SK-N-SH treated with all-trans-retinoic acid at 6 μM for 48 hours (cell line): Measurements from ENCODE around the gene ACBD6.
A peak's percentile ranks its signal among the peaks of the same experiment; 100 is the strongest.

Experiments
- ATAC-seq: fragments of 200-7000 bp; cut with Tn5 transposase; 3 replicates; pipeline ENCODE4 v1.9.1; 2020; ENCODE audit warnings: mild to moderate bottlenecking, moderate library complexity
- ARNTL ChIP-seq: fragments of 450-650 bp; formaldehyde crosslinking; IDR thresholded peaks from 2 replicates; pipeline ENCODE4 v1.5.0; 2020; ENCODE audit warnings: low read depth, mild to moderate bottlenecking, moderate library complexity, borderline replicate concordance
- BACH2 ChIP-seq: fragments of 250-450 bp; sonication (Bioruptor Pico); IDR thresholded peaks from 2 replicates; pipeline ENCODE4 v1.9.0; 2021; ENCODE audit warnings: mild to moderate bottlenecking, borderline replicate concordance
- CSDC2 ChIP-seq: fragments of 250-450 bp; sonication (Bioruptor Pico); IDR thresholded peaks from 2 replicates; pipeline ENCODE4 v1.5.0; 2020; ENCODE audit warnings: mild to moderate bottlenecking, moderate library complexity
- GLIS3 ChIP-seq: fragments of 250-450 bp; sonication (Bioruptor Pico); IDR thresholded peaks from 2 replicates; pipeline ENCODE4 v1.5.0; 2020; ENCODE audit warnings: mild to moderate bottlenecking, moderate library complexity
- ISL1 ChIP-seq: fragments of 250-450 bp; sonication (Bioruptor Pico); IDR thresholded peaks from 2 replicates; pipeline ENCODE4 v2.1.2; 2022; ENCODE audit warnings: mild to moderate bottlenecking, moderate library complexity
- OSR1 ChIP-seq: fragments of 250-450 bp; sonication (Bioruptor Pico); IDR thresholded peaks from 2 replicates; pipeline ENCODE4 v1.8.0; 2022; ENCODE audit warnings: moderate library complexity, mild to moderate bottlenecking, inconsistent platforms
- PATZ1 ChIP-seq: fragments of 250-450 bp; sonication (Bioruptor Pico); IDR thresholded peaks from 2 replicates; pipeline ENCODE4 v1.8.0; 2020; ENCODE audit warnings: mild to moderate bottlenecking, moderate library complexity, borderline replicate concordance
- POU6F1 ChIP-seq: fragments of 250-450 bp; sonication (Bioruptor Pico); IDR thresholded peaks from 2 replicates; pipeline ENCODE4 v1.8.0; 2021; ENCODE audit warnings: low read depth, mild to moderate bottlenecking, moderate library complexity, borderline replicate concordance
- PPARA ChIP-seq: fragments of 250-450 bp; sonication (Bioruptor Pico); IDR thresholded peaks from 2 replicates; pipeline ENCODE4 v1.5.0; 2020; ENCODE audit warnings: mild to moderate bottlenecking, borderline replicate concordance
- RARB ChIP-seq: fragments of 250-450 bp; sonication (Bioruptor Pico); IDR thresholded peaks from 2 replicates; pipeline ENCODE4 v1.8.0; 2021; ENCODE audit warnings: mild to moderate bottlenecking, moderate library complexity
- TCF4 ChIP-seq: fragments of 250-450 bp; sonication (Bioruptor Pico); IDR thresholded peaks from 2 replicates; pipeline ENCODE4 v1.8.0; 2021; ENCODE audit warnings: mild to moderate bottlenecking, moderate library complexity, borderline replicate concordance
- TOX ChIP-seq: fragments of 250-450 bp; sonication (Bioruptor Pico); IDR thresholded peaks from 2 replicates; pipeline ENCODE4 v1.8.0; 2021; ENCODE audit warnings: mild to moderate bottlenecking, moderate library complexity, borderline replicate concordance
- TSHZ2 ChIP-seq: fragments of 250-450 bp; sonication (Bioruptor Pico); IDR thresholded peaks from 2 replicates; pipeline ENCODE4 v1.5.0; 2020; ENCODE audit warnings: mild to moderate bottlenecking, moderate library complexity
- ZC3H10 ChIP-seq: fragments of 250-450 bp; sonication (Bioruptor Pico); IDR thresholded peaks from 2 replicates; pipeline ENCODE4 v1.5.1; 2021; ENCODE audit warnings: mild to moderate bottlenecking, moderate library complexity
- ZFP3 ChIP-seq: fragments of 250-450 bp; sonication (Bioruptor Pico); IDR thresholded peaks from 2 replicates; pipeline ENCODE4 v1.5.0; 2020; ENCODE audit warnings: mild to moderate bottlenecking, moderate library complexity
- ZFP30 ChIP-seq: fragments of 450-650 bp; formaldehyde crosslinking; IDR thresholded peaks from 2 replicates; pipeline ENCODE4 v1.5.0; 2022; ENCODE audit warnings: mild to moderate bottlenecking, moderate library complexity
- ZNF565 ChIP-seq: fragments of 450-650 bp; formaldehyde crosslinking; conservative IDR thresholded peaks from 2 replicates; pipeline ENCODE4 v1.5.0; 2020; ENCODE audit warnings: low read depth, mild to moderate bottlenecking, moderate library complexity
- ZNF70 ChIP-seq: fragments of 450-650 bp; formaldehyde crosslinking; IDR thresholded peaks from 2 replicates; pipeline ENCODE4 v1.5.0; 2020; ENCODE audit warnings: mild to moderate bottlenecking, moderate library complexity
- ZNF8 ChIP-seq: fragments of 450-650 bp; formaldehyde crosslinking; IDR thresholded peaks from 2 replicates; pipeline ENCODE4 v1.5.0; 2020; ENCODE audit warnings: mild to moderate bottlenecking, moderate library complexity
- TF ChIP-seq, protein P1 (sequence below): fragments of 250-450 bp; sonication (Bioruptor Pico); IDR thresholded peaks from 2 replicates; pipeline ENCODE4 v1.5.1; 2020; ENCODE audit warnings: low read depth, mild to moderate bottlenecking, moderate library complexity
- TF ChIP-seq, protein P2 (sequence below): fragments of 250-450 bp; sonication (Bioruptor Pico); IDR thresholded peaks from 2 replicates; pipeline ENCODE4 v1.5.1; 2021; ENCODE audit warnings: mild to moderate bottlenecking, moderate library complexity

ACBD6 gene

DNA sequence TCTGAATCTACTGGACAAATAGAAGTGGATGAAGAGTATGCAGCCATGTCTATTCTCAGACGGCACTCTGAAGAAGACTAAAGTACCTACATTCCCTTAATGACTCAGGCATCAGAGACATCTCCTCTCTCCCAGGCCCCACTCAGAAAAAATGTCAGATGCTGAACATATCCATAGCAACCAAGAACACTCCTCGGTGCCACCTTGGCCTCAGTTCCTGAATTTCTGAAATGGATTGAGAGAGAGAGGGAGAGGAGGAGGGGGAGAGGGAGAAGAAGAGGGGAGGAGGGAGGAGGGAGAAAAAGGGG, 40.4 kb upstream of the ACBD6 start:
- ATAC-seq, result peak; percentile 73
- TF ChIP-seq OSR1 (CRISPR knock-in tag) (no peak), PATZ1 (CRISPR knock-in tag) (no peak), POU6F1 (no peak), ZFP3 (CRISPR knock-in tag) (no peak), ZFP30 (no peak), CSDC2 (CRISPR knock-in tag) (no peak), GLIS3 (CRISPR knock-in tag) (no peak), ZNF70 (CRISPR knock-in tag) (no peak), BACH2 (no peak), ISL1 (CRISPR knock-in tag) (no peak), ZC3H10 (CRISPR knock-in tag) (no peak), ZNF565 (CRISPR knock-in tag) (no peak), ARNTL (CRISPR knock-in tag) (no peak), PPARA (CRISPR knock-in tag) (no peak), TOX (CRISPR knock-in tag) (no peak), TSHZ2 (CRISPR knock-in tag) (no peak), RARB (CRISPR knock-in tag) (no peak), TCF4 (CRISPR knock-in tag) (no peak)
- TF ChIP-seq, protein P1, sequence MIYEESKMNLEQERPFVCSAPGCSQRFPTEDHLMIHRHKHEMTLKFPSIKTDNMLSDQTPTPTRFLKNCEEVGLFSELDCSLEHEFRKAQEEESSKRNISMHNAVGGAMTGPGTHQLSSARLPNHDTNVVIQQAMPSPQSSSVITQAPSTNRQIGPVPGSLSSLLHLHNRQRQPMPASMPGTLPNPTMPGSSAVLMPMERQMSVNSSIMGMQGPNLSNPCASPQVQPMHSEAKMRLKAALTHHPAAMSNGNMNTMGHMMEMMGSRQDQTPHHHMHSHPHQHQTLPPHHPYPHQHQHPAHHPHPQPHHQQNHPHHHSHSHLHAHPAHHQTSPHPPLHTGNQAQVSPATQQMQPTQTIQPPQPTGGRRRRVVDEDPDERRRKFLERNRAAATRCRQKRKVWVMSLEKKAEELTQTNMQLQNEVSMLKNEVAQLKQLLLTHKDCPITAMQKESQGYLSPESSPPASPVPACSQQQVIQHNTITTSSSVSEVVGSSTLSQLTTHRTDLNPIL (CRISPR knock-in tag), result no peak
- TF ChIP-seq, protein P2, sequence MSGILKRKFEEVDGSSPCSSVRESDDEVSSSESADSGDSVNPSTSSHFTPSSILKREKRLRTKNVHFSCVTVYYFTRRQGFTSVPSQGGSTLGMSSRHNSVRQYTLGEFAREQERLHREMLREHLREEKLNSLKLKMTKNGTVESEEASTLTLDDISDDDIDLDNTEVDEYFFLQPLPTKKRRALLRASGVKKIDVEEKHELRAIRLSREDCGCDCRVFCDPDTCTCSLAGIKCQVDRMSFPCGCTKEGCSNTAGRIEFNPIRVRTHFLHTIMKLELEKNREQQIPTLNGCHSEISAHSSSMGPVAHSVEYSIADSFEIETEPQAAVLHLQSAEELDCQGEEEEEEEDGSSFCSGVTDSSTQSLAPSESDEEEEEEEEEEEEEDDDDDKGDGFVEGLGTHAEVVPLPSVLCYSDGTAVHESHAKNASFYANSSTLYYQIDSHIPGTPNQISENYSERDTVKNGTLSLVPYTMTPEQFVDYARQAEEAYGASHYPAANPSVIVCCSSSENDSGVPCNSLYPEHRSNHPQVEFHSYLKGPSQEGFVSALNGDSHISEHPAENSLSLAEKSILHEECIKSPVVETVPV (CRISPR knock-in tag), result no peak

- TF ChIP-seq OSR1 (CRISPR knock-in tag), result no peak
- TF ChIP-seq ISL1 (CRISPR knock-in tag), result no peak
- ATAC-seq, result peak; percentile 41
Observed at GRCh38 chr1:180542113-180542837, 39.9 kb upstream of the ACBD6 start.

- TF ChIP-seq ZNF8 (CRISPR knock-in tag), result no peak
- no peak for TF ChIP-seq ZNF565 (CRISPR knock-in tag)
- no peak for TF ChIP-seq GLIS3 (CRISPR knock-in tag)
- no peak for TF ChIP-seq ZFP30
- no peak for TF ChIP-seq ISL1 (CRISPR knock-in tag)
- TF ChIP-seq POU6F1, result no peak
- no peak for TF ChIP-seq ARNTL (CRISPR knock-in tag)
- peak; percentile 72 for ATAC-seq
Observed at GRCh38 chr1:180540697-180541594, 38.6 kb upstream of the ACBD6 start.
